Thyroid gland (tissue), 4 donors: ENCODE measurements around the gene NEDD9.

Experiments used
- POLR2A ChIP-seq, 2 donors: fragments of 450-650 bp; IDR thresholded peaks; one replicate each; pipeline ENCODE4 v1.6.1; 2017; ENCODE audit warnings: antibody characterized with exemption in 2 of 2, mild to moderate bottlenecking in 2 of 2, moderate library complexity in 1 of 2
- TF ChIP-seq, protein P1 (sequence below), 6 experiments: fragments of 200-600 bp in 3 of 6; fragments of 450-650 bp in 3 of 6; sonication (generic) in 3 of 6; IDR thresholded peaks; one replicate each; pipeline ENCODE4 v1.5.1; 2016 to 2019; ENCODE audit warnings: antibody characterized with exemption in 6 of 6, mild to moderate bottlenecking in 2 of 6, inconsistent platforms in 1 of 6, moderate library complexity in 1 of 6

DNA sequence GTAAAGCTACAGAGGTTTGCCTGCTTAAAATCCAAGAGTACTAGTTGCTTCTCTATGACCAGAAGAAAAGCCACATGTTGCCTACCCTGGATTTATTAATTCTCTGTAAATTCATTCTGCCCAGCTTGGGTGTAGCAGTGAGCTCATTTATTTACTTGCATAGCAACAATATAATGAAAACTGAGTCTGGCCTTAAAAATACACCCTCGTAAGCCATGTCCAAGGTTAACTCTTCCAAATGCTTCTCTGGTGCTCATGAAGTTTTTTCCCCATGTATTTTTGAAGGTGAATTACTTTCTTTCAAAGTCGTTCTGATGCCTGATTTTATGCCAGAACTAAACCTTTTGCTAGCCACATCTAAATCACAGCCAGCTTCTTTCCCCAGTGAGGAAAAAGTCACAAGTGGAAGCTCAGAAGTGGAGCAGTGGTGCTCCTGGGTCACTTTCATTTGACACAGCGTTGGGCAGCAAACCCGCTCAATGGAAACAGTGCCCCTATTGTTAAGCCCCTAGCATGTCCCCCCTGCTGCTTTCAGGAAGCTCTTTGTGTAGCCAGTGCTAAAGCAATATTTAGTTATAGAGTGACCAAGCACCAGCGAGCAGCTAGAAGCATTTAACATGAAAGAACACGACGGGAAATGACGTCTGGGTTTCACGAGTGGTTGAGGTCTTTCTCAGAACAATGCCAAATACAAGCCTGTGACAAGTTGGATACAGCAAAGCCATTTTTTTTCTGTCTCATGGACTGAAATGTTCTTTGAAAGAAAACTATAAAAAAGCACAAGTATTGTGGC lies 29.8 kb downstream of the NEDD9 start:
- peak in 1 of 2 donors; percentile 7 for TF ChIP-seq POLR2A (IDR thresholded peaks at IDR 0.05)
- TF ChIP-seq, protein P1, sequence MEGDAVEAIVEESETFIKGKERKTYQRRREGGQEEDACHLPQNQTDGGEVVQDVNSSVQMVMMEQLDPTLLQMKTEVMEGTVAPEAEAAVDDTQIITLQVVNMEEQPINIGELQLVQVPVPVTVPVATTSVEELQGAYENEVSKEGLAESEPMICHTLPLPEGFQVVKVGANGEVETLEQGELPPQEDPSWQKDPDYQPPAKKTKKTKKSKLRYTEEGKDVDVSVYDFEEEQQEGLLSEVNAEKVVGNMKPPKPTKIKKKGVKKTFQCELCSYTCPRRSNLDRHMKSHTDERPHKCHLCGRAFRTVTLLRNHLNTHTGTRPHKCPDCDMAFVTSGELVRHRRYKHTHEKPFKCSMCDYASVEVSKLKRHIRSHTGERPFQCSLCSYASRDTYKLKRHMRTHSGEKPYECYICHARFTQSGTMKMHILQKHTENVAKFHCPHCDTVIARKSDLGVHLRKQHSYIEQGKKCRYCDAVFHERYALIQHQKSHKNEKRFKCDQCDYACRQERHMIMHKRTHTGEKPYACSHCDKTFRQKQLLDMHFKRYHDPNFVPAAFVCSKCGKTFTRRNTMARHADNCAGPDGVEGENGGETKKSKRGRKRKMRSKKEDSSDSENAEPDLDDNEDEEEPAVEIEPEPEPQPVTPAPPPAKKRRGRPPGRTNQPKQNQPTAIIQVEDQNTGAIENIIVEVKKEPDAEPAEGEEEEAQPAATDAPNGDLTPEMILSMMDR (IDR thresholded peaks at IDR 0.05): no peak
